Sciatic nerve (tissue), 2 donors: ENCODE results near the gene ZNF23. TPM values are rescaled to one million over a fixed set of nuclear protein-coding genes. Genes with fewer than 3 reads are reported as not detected.

Experiments
- ATAC-seq: fragments of 200-7000 bp; cut with Tn5 transposase; one replicate; pipeline ENCODE4 v1.9.1; 2020; ENCODE audit warnings: mild to moderate bottlenecking, moderate library complexity
- DNase-seq: peaks from one replicate; pipeline ENCODE4 v3.0.0-alpha.2; 2020; ENCODE audit warnings: low spot score
- intact Hi-C: fragments of 100-400 bp; cut with DNase I; formaldehyde crosslinking; loops from one replicate; pipeline ENCODE4 v1.14.2; 2022
- total RNA-seq: library from RNA; stranded (reverse); fragmentation: NEBNext Ultra II Directional; extraction: Animal tissue kit (Norgen Biotek cat#: 25700); gene quantifications from one replicate; pipeline ENCODE4 v1.2.1, GENCODE V29; 2021
- donor health status: DM: no; HTN: no; CAD: no.
- donor health status: DM: no; HTN: no; CAD: no.

Gene ZNF23
- total RNA-seq, 1 donor from 2014 or later = 11.0 TPM

DNA sequence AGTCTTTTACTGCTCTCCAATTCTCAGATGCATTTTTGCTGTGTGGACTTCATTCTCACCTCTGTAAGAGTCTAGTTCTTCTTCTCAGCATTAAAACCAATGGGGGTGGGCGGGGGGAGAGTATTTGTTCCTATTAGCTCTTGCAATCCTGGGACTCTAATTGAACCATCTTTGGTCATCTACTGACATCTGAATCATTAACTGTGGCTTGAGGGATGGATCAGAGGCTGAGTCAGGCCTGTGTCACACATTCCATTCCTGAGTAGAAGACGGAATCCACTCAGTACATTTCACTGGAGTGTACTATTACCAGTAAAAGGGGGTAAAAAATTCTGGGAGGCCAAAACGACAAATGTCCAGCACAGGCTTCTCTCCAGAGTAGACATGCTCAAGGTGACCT is 12.8 kb upstream of the ZNF23 start:
- intact Hi-C loops = no loop called here
- DNase-seq (no peak), ATAC-seq (no peak)

DNA sequence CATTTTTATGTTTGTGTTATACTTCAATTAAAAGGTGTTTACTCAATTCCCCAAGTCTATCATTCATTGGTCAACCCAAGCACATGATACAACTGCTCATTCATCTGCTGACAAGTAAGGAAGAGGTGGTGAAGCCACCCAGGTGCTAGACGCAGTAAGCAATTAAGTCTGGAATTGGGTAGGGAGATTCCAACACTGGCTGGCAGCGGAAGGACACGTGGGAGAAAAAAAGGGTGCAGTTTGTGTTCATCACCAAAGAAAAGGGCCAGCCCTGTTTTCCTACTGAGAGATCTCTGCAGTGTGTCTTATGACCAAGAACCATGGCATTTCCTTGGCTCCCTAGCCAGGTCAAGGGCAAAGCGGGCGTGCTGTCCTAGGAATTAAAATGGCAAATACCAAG is 11.8 kb upstream of the ZNF23 start:
- no peak for DNase-seq
- ATAC-seq = no peak
- intact Hi-C loops = no loop called here

GRCh38 chr16:71472931-71473330 is 10.9 kb upstream of the ZNF23 start:
- intact Hi-C loops = no loop called here
- ATAC-seq (no peak), DNase-seq (no peak)

DNA sequence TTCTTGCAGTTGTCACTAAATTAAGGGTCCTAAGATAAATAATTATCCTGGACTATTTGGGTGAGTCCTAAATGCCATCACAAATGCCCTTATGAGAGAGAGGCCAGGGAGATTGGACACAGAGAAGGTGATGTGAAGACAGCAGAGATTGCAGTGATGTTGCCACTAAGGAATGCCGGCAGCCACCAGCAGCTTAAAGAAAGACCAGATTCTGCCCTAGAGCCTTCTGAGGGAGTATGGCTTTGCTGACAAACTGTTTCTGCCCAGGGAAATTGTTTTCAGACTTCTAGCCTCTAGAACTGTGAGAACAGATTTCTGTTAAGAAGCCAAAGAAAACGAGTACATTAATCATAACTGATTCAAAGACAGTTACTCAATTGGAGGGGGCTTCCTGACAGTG is 10.0 kb upstream of the ZNF23 start:
- ATAC-seq = no peak
- intact Hi-C loops = no loop called here
- DNase-seq = no peak

DNA sequence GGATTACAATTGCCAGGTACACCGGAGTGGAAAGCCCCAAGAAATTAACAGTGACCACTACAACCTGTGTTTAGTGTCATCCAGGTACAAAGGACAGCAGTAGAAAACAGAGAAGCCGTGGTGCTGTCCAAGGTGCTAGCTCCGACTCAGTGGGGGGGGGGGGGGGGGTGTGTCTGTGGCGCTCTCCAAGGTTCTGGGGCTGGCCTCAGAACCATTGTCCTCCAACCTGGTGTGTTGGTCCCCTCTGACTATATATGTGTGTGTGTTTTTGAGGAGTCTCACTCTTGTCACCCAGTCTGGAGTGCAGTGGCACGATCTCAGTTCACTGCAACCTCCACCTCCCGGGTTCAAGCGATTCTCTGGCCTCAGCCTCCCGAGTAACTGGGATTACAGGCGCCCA is 5.8 kb upstream of the ZNF23 start:
- DNase-seq (no peak), ATAC-seq (no peak)
- intact Hi-C loops = no loop called here

GRCh38 chr16:71464231-71464630 is 2.2 kb upstream of the ZNF23 start:
- intact Hi-C loops = no loop called here
- DNase-seq = no peak
- ATAC-seq = no peak

DNA sequence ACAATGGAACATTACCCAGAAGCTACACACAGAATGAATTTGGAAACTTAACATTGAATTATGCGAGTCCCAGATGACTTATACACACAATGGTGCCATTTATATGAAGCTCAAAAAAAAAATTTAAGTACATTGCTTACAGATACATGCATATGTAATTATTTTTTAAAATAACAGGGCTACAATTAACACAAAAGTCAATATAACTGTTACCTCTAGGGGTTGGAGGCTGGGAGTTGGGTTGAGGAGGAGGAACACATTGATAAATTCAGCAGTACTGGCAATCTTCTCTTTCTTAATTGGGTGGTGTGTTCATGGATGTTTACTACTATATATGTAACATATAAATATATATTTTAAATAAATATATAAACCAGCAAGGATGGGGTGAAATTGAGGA is 1.1 kb downstream of the ZNF23 start:
- ATAC-seq (no peak), DNase-seq (no peak)
- intact Hi-C loops = no loop called here

DNA sequence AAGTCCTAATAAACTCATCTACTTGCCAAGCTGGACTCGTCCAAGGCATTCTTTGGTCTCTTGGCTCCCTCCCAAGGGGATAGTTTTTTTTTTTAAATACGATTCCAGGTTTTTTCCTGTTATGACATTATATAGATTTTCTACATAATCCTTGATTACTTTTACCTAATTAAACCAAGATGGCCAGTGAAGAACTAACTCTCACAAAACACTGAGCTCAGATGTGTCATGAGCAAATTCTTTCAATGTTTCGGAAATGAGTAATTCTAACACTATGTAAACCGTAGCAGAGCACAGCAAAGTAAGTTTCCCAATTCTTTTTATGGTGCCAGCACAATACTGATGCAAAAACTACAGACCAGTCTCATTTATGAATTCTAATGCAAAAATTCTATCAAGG is 1.8 kb downstream of the ZNF23 start:
- intact Hi-C loops = no loop called here
- DNase-seq = no peak
- ATAC-seq = no peak

- ATAC-seq (no peak), DNase-seq (no peak)
- intact Hi-C loops = no loop called here
These were observed 2.5 kb downstream of the ZNF23 start for GRCh38 chr16:71459510-71459909.

- ATAC-seq (no peak), DNase-seq (no peak)
- intact Hi-C loops = no loop called here
These were observed 5.2 kb downstream of the ZNF23 start for GRCh38 chr16:71456801-71457200.

GRCh38 chr16:71453036-71453435 is 9.0 kb downstream of the ZNF23 start:
- DNase-seq (no peak), ATAC-seq (no peak)
- intact Hi-C loops = no loop called here

GRCh38 chr16:71449020-71449419 is 13.0 kb downstream of the ZNF23 start:
- intact Hi-C loops = no loop called here
- no peak for ATAC-seq
- no peak for DNase-seq

DNA sequence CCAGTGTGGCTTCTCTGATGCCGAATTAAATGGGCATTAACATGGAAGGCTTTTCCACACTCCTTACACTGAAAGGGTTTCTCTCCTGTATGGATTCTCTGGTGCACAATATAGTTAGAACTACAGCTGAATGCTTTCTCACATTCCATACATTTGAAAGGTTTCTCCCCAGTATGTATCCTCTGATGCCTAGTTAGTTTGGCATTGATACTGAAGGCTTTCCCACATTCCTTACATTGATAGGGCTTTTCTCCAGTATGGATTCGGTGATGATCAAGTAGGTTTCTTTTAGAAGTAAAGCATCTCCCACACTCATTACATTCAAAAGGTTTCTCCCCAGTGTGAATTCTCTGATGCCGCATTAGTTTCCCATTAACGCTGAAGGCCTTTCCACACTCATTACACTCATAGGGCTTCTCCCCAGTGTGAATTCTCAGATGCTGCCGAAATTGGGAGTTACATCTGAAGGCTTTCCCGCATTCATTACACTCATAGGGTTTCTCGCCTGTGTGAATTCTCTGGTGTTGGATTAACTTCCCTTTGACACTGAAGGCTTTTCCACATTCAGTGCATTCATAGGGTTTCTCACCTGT is 13.7 kb downstream of the ZNF23 start:
- DNase-seq = no peak
- no peak for ATAC-seq
- intact Hi-C loops = no loop called here

DNA sequence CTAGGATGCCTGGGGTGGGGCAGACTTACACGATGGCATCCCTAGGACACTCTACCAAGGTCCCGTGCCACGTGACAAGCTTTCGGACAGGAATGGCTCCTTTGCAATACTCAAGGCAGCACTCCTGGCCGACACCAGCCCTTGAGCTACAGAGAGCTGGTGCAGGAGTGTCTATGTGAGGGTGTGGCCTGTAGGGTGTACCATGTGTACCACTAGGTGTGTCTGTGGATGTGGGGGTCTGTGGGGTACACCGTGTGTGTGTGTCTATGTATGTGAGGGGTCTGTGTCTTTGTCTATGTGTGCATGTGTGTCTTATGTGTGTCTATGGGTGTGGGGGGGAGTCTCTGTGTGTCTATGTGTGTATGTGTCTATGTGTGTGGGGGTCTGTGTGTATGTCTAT is 18.3 kb downstream of the ZNF23 start:
- intact Hi-C loops = no loop called here
- DNase-seq (no peak), ATAC-seq (no peak)

DNA sequence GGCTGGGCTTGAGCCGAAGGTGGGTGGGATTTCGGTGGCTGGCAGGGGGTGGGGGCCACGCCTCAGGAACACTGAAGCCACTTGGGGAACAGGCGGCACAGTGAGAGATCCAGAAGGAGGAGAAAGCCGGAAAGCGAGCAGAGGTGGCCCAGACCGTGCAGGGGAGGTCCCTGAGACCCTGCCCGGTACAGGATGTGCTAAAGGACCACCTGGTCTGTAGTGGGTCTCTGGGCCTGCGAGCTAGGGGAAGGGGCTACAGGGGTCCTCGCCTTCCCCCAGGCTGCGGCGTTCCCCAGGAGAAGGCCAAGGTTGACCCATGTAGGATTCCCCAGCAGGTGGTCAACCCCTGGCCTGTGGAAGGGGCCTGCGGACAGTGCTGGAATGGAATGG is 20.0 kb downstream of the ZNF23 start, which contains the start of gene TLE7:
Gene TLE7, minus strand, starts transcription at position 4 of the 390 bp plus-strand sequence. CDS start 8,730 bp downstream, outside the sequence.
- ATAC-seq (no peak), DNase-seq (no peak)
- intact Hi-C loops = no loop called here

DNA sequence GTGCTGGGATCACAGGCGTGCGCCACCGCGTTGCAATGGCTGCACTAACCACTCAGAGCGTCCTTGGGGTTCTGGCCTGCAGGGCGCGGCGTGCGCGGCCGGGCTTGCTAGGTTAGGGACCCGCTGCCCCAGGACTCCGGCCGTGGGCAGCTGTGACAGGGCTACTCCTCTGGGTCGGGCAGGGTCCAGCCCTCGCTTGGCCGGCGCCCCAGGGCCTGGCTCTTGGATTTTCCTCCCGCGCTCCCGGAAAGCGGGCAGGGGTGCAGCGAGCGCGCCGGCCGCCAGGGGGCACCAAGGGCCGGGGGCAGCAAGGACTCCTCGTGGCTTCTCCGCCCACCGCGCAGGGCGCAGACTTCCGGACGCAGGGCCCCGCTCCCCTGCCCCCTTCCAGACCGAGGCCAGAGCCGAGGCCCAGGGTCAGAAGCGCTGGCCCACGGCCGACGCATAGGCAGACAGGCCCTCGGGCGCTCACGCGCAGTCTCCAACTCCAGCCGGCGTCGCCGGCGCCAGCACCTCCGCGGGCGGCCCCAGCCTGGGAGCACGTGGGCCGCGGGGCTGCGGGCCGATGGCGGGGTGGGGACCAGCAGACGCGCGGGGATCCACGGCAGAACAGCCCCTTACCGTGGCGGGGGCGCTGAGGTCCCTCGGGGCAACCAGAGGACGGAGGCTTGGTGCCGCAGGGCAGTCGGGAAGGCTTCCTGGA is 20.5 kb downstream of the ZNF23 start:
- no peak for ATAC-seq
- DNase-seq = no peak
- intact Hi-C loops = no loop called here

GRCh38 chr16:71440669-71441347 is 21.2 kb downstream of the ZNF23 start:
- intact Hi-C loops = no loop called here
- no peak for DNase-seq
- no peak for ATAC-seq

DNA sequence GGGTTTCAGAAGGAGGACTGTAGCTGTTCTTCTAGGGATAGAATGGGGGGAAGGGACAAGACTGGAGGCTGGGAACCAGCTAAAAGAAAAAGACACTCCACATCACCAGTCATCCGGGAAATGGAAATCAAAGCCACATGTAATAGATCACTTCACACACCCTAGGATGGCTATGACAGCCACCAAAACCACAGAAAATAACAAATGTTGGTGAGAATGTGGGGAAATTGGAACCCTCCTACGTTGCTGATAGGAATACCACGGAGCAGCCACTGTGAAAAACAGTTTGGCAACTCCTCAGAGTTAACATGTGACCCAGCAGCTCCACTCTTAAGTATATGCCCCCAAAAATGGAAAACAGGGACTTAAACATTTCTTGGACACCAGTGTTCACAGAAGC is 22.5 kb downstream of the ZNF23 start:
- ATAC-seq = no peak
- intact Hi-C loops = no loop called here
- DNase-seq = no peak

DNA sequence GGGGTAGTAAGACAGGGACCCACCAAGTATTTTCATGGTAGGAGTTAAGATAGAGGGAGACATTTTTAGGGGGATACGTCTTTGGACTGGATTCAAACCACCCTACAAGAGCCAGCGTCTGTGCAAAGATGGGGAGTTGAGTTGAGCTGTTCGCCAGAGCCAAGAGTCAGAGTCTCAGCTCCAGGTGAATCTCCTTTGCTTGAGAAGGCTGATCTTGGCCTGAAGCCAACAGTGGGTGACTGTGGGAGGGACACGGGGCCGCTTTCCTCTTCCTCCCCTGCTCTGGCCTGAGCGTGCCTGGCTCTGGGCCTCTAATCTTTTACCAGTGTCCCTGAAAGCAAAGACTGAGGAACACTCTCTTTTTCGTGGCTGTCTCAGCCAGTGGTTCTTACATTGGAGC is 25.6 kb downstream of the ZNF23 start:
- DNase-seq (no peak), ATAC-seq (no peak)
- intact Hi-C loops = no loop called here

GRCh38 chr16:71432906-71433305 is 29.1 kb downstream of the ZNF23 start:
- no peak for ATAC-seq
- intact Hi-C loops = no loop called here
- no peak for DNase-seq

DNA sequence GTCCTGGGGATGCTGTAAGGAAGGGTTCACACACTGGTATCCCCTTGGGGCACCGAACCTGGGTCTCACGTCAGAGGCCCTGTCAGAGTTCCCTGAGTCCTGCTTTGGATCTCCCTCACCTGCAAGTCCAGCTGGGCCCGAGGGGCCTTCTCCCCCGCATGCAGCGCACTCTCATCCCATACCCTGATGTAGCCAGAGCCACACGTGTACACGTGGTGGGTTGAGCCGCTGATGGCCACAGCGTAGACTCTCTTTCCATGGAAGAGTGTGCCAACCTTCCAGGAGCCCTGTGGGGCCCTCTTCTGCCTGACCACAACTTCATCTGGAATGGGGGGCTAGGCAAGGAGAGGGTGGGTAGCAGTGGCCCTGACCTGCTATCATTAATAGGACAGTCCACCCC is 30.1 kb downstream of the ZNF23 start:
- ATAC-seq = no peak
- DNase-seq = no peak
- intact Hi-C loops = no loop called here
